ENCODE results near the gene RBM20.

- TF ChIP-seq CTCF (IDR thresholded peaks at IDR 0.05): no peak
- peak in 1 of 2 donors; percentile 21 for TF ChIP-seq POLR2A (IDR thresholded peaks at IDR 0.05)
These were observed 213.4 kb downstream of the RBM20 start for GRCh38 chr10:110857265-110858171.

All from thyroid gland (tissue), 4 donors.